Stimulated activated CD8-positive, alpha-beta memory T cell treated with anti-CD3 and anti-CD28 coated beads, Interleukin-4, amount 100 ng/mL, for 1 hour (primary cell): ENCODE data around the gene TRABD2B.

Experiments used
- DNase-seq, 2 donors: peaks; one replicate each; pipeline ENCODE4 v3.0.0-alpha.2; 2020; ENCODE audit warnings: low read depth in 2 of 2, low spot score in 1 of 2

TRABD2B gene

GRCh38 chr1:47914218-47914938, 82.8 kb downstream of the TRABD2B start:
- no peak for DNase-seq

- DNase-seq, result no peak
These were observed 83.9 kb downstream of the TRABD2B start for GRCh38 chr1:47913225-47913823.

- no peak for DNase-seq
These were observed 84.4 kb downstream of the TRABD2B start for GRCh38 chr1:47912756-47913155.

- DNase-seq, result no peak
These were observed 85.3 kb downstream of the TRABD2B start for GRCh38 chr1:47911892-47912291.

GRCh38 chr1:47911424-47911823, 85.8 kb downstream of the TRABD2B start:
- DNase-seq, result no peak

GRCh38 chr1:47908258-47908657, 88.9 kb downstream of the TRABD2B start:
- no peak for DNase-seq

- DNase-seq, result no peak
These were observed 90.0 kb downstream of the TRABD2B start for GRCh38 chr1:47907177-47907528.

GRCh38 chr1:47906527-47907176, 90.5 kb downstream of the TRABD2B start:
- DNase-seq, result no peak

GRCh38 chr1:47906009-47906432, 91.2 kb downstream of the TRABD2B start:
- no peak for DNase-seq

- DNase-seq, result no peak
These were observed 93.5 kb downstream of the TRABD2B start for GRCh38 chr1:47903723-47904122.

GRCh38 chr1:47901001-47901575, 96.1 kb downstream of the TRABD2B start:
- no peak for DNase-seq

- no peak for DNase-seq
These were observed 98.9 kb downstream of the TRABD2B start for GRCh38 chr1:47898133-47898845.

GRCh38 chr1:47895279-47896125, 101.7 kb downstream of the TRABD2B start:
- DNase-seq, result no peak

GRCh38 chr1:47894410-47895278, 102.5 kb downstream of the TRABD2B start:
- no peak for DNase-seq

- no peak for DNase-seq
These were observed 103.8 kb downstream of the TRABD2B start for GRCh38 chr1:47893412-47893811.

GRCh38 chr1:47890779-47891178, 106.4 kb downstream of the TRABD2B start:
- DNase-seq, result no peak

GRCh38 chr1:47888294-47888629, 108.9 kb downstream of the TRABD2B start:
- DNase-seq, result no peak

- DNase-seq, result no peak
These were observed 109.5 kb downstream of the TRABD2B start for GRCh38 chr1:47887475-47888293.

GRCh38 chr1:47887060-47887459, 110.1 kb downstream of the TRABD2B start:
- no peak for DNase-seq
